ENCODE results near the gene SMPDL3B.

Gene SMPDL3B

GRCh38 chr1:27972141-27972540 lies 37.3 kb downstream of the SMPDL3B start:
- Histone ChIP-seq H3K36me3 (peaks cover 18 to 77% (median 28%) of the 10 kb centered on the region in 3 donors), H3K4me1 (peaks cover 0 to 20% (median 8%) of the 10 kb centered on the region in 4 donors), H3K4me3 (no peak overlapping the region), H3K27me3 (no peaks in the 10 kb centered on the region), H3K27ac (peak overlapping the region in 1 of 2 donors; percentile 10), H3K9me3 (no peaks in the 10 kb centered on the region)
- TF ChIP-seq CTCF (IDR thresholded peaks at IDR 0.05) = no peak
- intact Hi-C loops (cut with DNase I; ENCODE audit: low total_unique reads) = no loop called here
- no peak for DNase-seq

- Histone ChIP-seq H3K4me3 (no peak overlapping the region), H3K27ac (no peak overlapping the region), H3K9me3 (no peaks in the 10 kb centered on the region), H3K27me3 (no peaks in the 10 kb centered on the region), H3K36me3 (peaks cover 15 to 72% (median 15%) of the 10 kb centered on the region in 3 donors), H3K4me1 (peaks cover 0 to 17% (median 5%) of the 10 kb centered on the region in 4 donors)
- no peak for TF ChIP-seq CTCF (IDR thresholded peaks at IDR 0.05)
- DNase-seq = no peak
- intact Hi-C loops (cut with DNase I; ENCODE audit: low total_unique reads) = no loop called here
These were observed 39.1 kb downstream of the SMPDL3B start for GRCh38 chr1:27973771-27974416.

- H3K27ac ChIP-seq = no peak overlapping the region
- no peak for DNase-seq
- peaks cover 0 to 17% (median 5%) of the 10 kb centered on the region in 4 donors for H3K4me1 ChIP-seq
- H3K4me3 ChIP-seq = no peak overlapping the region
- intact Hi-C loops (cut with DNase I; ENCODE audit: low total_unique reads) = no loop called here
- H3K27me3 ChIP-seq = no peaks in the 10 kb centered on the region
- H3K9me3 ChIP-seq = no peaks in the 10 kb centered on the region
- H3K36me3 ChIP-seq = peaks cover 15 to 70% (median 15%) of the 10 kb centered on the region in 3 donors
- TF ChIP-seq CTCF (IDR thresholded peaks at IDR 0.05) = no peak
These were observed 39.6 kb downstream of the SMPDL3B start for GRCh38 chr1:27974417-27974781.

GRCh38 chr1:27979151-27979858 lies 44.5 kb downstream of the SMPDL3B start:
- Histone ChIP-seq H3K27me3 (no peaks in the 10 kb centered on the region), H3K4me3 (no peak overlapping the region), H3K9me3 (no peaks in the 10 kb centered on the region), H3K4me1 (no peaks in the 10 kb centered on the region), H3K36me3 (peaks cover 15 to 42% (median 15%) of the 10 kb centered on the region in 3 donors), H3K27ac (no peak overlapping the region)
- intact Hi-C loops (cut with DNase I; ENCODE audit: low total_unique reads) = loop anchor here (5.0 kb wide), 1 partner anchor 117 kb away; no protein-coding TSS in a partner anchor
- peak; percentile 39 to 65 for TF ChIP-seq CTCF (IDR thresholded peaks at IDR 0.05)
- DNase-seq = no peak

- no peak overlapping the region for H3K27ac ChIP-seq
These were observed 45.0 kb downstream of the SMPDL3B start for GRCh38 chr1:27979859-27980201.

More at GRCh38 chr1:27979859-27980201, 45.0 kb downstream of the SMPDL3B start:
- no peak for TF ChIP-seq CTCF (IDR thresholded peaks at IDR 0.05)
- Histone ChIP-seq H3K9me3 (no peaks in the 10 kb centered on the region), H3K4me3 (no peak overlapping the region), H3K27me3 (no peaks in the 10 kb centered on the region), H3K36me3 (peaks cover 15 to 42% (median 15%) of the 10 kb centered on the region in 3 donors), H3K4me1 (no peaks in the 10 kb centered on the region)
- no peak for DNase-seq
- intact Hi-C loops (cut with DNase I; ENCODE audit: low total_unique reads) = loop anchor here (5.0 kb wide), 1 partner anchor 118 kb away; no protein-coding TSS in a partner anchor
